Measurements from ENCODE around the gene ZNF385C.

Gene ZNF385C

DNA sequence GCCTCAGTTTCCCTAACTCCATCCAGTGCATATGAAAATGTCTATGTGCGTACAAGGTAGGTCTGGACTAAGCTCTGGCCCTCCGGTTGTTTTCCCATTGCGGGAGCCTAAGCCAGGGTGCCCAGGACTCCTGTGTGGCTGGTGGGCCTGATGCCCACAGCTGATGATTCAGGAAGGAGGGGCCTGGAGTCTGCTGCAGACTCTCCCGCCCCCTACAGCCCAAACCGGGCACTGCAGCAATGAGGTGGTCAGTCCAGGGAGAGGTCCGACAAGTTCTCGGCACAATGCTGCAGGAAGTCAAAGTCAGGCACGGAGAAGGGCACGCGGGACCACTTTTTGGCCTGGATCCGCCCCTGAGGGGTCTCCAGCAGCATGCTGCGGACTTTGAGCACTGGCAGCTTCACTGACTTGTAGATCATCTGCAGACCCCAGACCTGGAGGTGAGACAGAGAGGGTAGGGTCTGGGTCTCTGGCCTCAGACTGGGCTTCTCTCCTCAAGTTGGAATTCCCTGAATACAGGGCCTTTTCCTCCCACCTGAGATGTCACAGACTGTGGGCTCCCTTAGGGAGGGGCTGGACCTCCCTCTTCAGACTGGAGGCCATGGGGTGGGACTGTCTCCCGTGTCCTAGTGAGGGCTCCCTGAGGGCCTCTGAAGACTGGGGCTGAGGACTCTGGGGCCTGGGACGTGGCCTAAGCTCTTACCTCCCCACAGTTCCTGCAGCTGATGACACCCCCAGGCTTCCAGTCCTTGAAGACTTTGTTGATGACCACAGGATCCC is 3.4 kb upstream of the ZNF385C start:
- CTCF ChIA-PET: interaction anchor here (0.6 to 21.8 kb wide), 16 partner anchors 10 to 136 kb away, joined by 3 to 381 read pairs (median 4); partner anchors contain the start of genes DHX58, DNAJC7 and NKIRAS2
- Histone ChIP-seq H3K36me3 (ENCODE audit: control insufficient read depth in 4 of 4, insufficient read depth in 4 of 4, low read length in 3 of 4) (peaks cover 0 to 19% (median under 1%) of the 10 kb centered on the region in 4 experiments), H3K4me3 (ENCODE audit: control insufficient read depth in 1 of 7, extremely low read depth in 1 of 7, insufficient read depth in 4 of 7, low read depth in 2 of 7, low read length in 6 of 7) (no peak overlapping the region), H3K4me1 (ENCODE audit: control extremely low read depth in 1 of 4, control insufficient read depth in 4 of 4, insufficient read depth in 4 of 4, low read length in 3 of 4) (peaks cover 0 to 18% (median 10%) of the 10 kb centered on the region in 4 experiments), H3K27ac (ENCODE audit: insufficient read depth in 1 of 2, low read depth in 1 of 2, low read length in 2 of 2, poor library complexity in 1 of 2, severe bottlenecking in 2 of 2) (no peak overlapping the region), H3K9me3 (ENCODE audit: control extremely low read depth in 1 of 5, control insufficient read depth in 4 of 5, insufficient read depth in 2 of 5, low read depth in 1 of 5, low read length in 4 of 5) (no peaks in the 10 kb centered on the region), H3K27me3 (replicated peaks in 2 of 5; ENCODE audit: control insufficient read depth in 4 of 5, insufficient read depth in 5 of 5, low read length in 4 of 5) (peaks cover 0 to 14% (median 9%) of the 10 kb centered on the region in 5 experiments)
- peak; percentile 58 to 66 (median 58) for DNase-seq
- WGBS (ENCODE audit: insufficient coverage): 55% methylated on average over 14 of the region's 14 CpGs
- POLR2A ChIA-PET: interaction anchor here (0.5 kb wide), 1 partner anchor 144 kb away, joined by 3 read pairs; no protein-coding TSS in a partner anchor

DNA sequence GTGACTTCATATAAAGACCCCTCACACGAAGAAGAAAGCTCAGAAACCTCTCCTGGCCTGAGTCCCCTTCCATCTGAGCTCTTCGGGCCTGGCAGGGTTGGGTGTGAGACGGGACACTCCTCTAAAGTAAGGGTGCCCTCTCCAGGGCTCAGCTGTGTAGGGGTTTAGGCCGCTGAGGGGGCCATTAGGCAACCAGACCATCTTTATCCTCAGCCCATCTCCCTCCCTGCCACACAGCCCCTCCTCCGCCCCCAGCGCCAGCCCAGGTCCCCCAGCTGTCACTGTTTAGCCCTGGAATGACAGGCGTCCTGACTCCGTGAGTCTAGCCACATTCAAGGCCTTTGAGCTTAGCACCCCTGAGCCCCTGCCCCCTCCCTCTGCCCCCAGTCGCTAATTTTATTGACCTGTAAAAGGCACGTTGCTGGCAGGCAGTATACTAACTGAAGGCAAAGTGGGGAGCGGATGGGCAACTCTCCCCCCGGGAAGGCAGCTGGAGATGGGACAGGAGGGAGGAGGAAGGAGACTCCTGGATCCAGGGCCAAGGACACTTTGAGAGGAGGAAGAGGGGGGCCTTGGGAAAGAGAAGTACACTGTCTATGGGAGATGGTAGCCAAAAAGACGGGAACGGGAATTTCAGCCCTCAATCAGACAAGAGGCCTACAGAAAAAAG is 592 bp upstream of the ZNF385C start:
- Histone ChIP-seq H3K27ac (ENCODE audit: insufficient read depth in 1 of 2, low read depth in 1 of 2, low read length in 2 of 2, poor library complexity in 1 of 2, severe bottlenecking in 2 of 2) (no peak overlapping the region), H3K9me3 (ENCODE audit: control extremely low read depth in 1 of 5, control insufficient read depth in 4 of 5, insufficient read depth in 2 of 5, low read depth in 1 of 5, low read length in 4 of 5) (no peaks in the 10 kb centered on the region), H3K4me3 (ENCODE audit: control insufficient read depth in 1 of 7, extremely low read depth in 1 of 7, insufficient read depth in 4 of 7, low read depth in 2 of 7, low read length in 6 of 7) (no peak overlapping the region), H3K36me3 (ENCODE audit: control insufficient read depth in 4 of 4, insufficient read depth in 4 of 4, low read length in 3 of 4) (peaks cover 0 to 7% (median 0%) of the 10 kb centered on the region in 4 experiments), H3K27me3 (replicated peaks in 2 of 5; ENCODE audit: control insufficient read depth in 4 of 5, insufficient read depth in 5 of 5, low read length in 4 of 5) (peaks cover 0 to 16% (median 9%) of the 10 kb centered on the region in 5 experiments), H3K4me1 (ENCODE audit: control extremely low read depth in 1 of 4, control insufficient read depth in 4 of 4, insufficient read depth in 4 of 4, low read length in 3 of 4) (peaks cover 0 to 18% (median 10%) of the 10 kb centered on the region in 4 experiments)
- CTCF ChIA-PET: interaction anchor here (0.9 to 5.8 kb wide), 9 partner anchors 9 to 80 kb away, joined by 3 to 41 read pairs (median 4); partner anchors contain the start of genes DHX58, DNAJC7 and NKIRAS2
- WGBS (ENCODE audit: insufficient coverage): 91% methylated on average over 9 of the region's 14 CpGs
- POLR2A ChIA-PET: interaction anchor here (0.8 to 0.9 kb wide), 2 partner anchors 10 to 13 kb away, joined by 3 read pairs; partner anchors contain the start of gene DHX58
- no peak for DNase-seq

DNA sequence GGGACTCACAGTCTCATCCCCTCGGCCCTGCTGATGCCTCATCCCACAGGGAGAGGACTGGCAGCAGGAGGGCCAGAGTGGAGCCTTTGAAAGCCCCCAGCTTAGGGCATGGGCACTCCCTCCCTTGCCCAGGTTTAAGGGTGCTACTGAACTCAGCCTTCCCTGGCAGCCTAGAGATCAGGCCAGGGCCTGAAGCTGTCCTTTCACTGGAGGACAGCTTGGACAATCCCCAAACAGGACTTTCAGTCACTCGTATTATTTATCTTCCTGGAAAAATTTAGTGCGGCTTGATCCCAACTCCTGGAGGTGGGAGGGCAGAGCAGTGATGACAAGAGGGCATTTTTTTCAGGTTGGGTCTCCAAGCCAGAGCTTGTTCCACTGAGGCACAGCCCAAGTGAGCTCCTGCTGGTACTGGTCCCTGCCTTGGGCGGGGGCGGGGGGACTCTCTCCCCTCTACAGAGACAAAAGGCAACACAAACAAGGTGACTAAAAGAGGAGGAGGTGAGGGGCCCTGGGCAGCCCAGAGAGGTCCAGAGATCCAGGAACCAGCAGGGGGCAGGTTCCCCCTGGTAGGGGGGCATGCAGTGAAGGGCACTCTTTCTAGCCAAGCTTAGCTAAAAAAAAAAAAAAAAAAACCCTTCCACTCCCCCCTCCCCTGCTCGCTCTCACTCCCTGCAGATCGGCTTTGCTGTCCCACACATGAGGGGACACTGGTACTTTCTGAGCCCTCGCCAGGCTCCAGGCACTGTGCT is 1.7 kb downstream of the ZNF385C start:
- ChIA-PET POLR2A (no interaction called here), CTCF (interaction anchor here (0.6 to 5.8 kb wide), 7 partner anchors 17 to 76 kb away, joined by 3 to 41 read pairs (median 4); no protein-coding TSS in a partner anchor)
- Histone ChIP-seq H3K9me3 (ENCODE audit: control extremely low read depth in 1 of 5, control insufficient read depth in 4 of 5, insufficient read depth in 2 of 5, low read depth in 1 of 5, low read length in 4 of 5) (no peaks in the 10 kb centered on the region), H3K36me3 (ENCODE audit: control insufficient read depth in 4 of 4, insufficient read depth in 4 of 4, low read length in 3 of 4) (no peaks in the 10 kb centered on the region), H3K4me1 (ENCODE audit: control extremely low read depth in 1 of 4, control insufficient read depth in 4 of 4, insufficient read depth in 4 of 4, low read length in 3 of 4) (peaks cover 0 to 24% (median 13%) of the 10 kb centered on the region in 4 experiments), H3K4me3 (ENCODE audit: control insufficient read depth in 1 of 7, extremely low read depth in 1 of 7, insufficient read depth in 4 of 7, low read depth in 2 of 7, low read length in 6 of 7) (no peak overlapping the region), H3K27ac (ENCODE audit: insufficient read depth in 1 of 2, low read depth in 1 of 2, low read length in 2 of 2, poor library complexity in 1 of 2, severe bottlenecking in 2 of 2) (no peak overlapping the region), H3K27me3 (replicated peaks in 2 of 5; ENCODE audit: control insufficient read depth in 4 of 5, insufficient read depth in 5 of 5, low read length in 4 of 5) (peaks cover 0 to 16% (median 9%) of the 10 kb centered on the region in 5 experiments)
- peak in 1 of 3 donors; percentile 14 for DNase-seq
- WGBS (ENCODE audit: insufficient coverage): 85% methylated on average over 4 of the region's 8 CpGs

DNA sequence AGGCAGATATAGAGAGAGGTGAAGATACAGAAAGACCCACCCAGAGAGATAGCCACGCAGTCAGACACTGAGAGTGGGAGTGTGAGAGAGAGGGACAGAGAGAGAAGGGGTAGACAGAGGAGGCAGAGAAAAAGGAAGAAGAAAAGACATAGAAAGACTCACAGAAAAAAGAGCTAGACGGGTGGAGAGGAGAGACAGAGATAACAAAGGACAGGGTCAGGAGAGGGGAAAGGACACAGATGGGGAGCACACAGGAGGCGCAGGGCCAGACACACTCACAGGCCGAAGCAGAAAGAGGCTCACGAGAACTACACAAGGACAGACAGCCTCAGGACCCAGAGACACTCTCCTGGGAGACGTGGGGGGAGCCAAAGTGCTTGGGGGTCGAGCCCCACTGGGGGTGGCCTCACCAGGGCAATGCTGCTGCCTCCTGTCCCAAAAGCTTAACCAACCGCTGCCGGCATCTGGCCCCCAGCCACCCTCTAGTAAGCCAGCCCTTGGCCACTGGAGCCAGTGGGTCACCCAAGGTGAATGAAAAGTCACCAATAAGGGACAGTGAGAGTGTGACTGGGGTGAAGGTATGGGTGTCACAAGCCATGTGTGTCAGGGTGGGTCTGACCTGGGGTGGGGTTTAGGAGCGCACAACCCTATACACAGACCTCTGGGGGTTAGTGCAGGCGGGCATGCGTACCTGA is 3.8 kb downstream of the ZNF385C start:
- WGBS (ENCODE audit: insufficient coverage): 97% methylated on average over 12 of the region's 12 CpGs
- ChIA-PET CTCF (interaction anchor here (0.6 to 0.8 kb wide), 3 partner anchors 10 to 28 kb away, joined by 3 read pairs; no protein-coding TSS in a partner anchor), POLR2A (no interaction called here)
- no peaks in the 10 kb centered on the region for H3K36me3 ChIP-seq (ENCODE audit: control insufficient read depth in 4 of 4, insufficient read depth in 4 of 4, low read length in 3 of 4)
- peaks cover 0 to 16% (median 9%) of the 10 kb centered on the region in 5 experiments for H3K27me3 ChIP-seq (replicated peaks in 2 of 5; ENCODE audit: control insufficient read depth in 4 of 5, insufficient read depth in 5 of 5, low read length in 4 of 5)
- no peaks in the 10 kb centered on the region for H3K9me3 ChIP-seq (ENCODE audit: control extremely low read depth in 1 of 5, control insufficient read depth in 4 of 5, insufficient read depth in 2 of 5, low read depth in 1 of 5, low read length in 4 of 5)
- H3K27ac ChIP-seq (ENCODE audit: insufficient read depth in 1 of 2, low read depth in 1 of 2, low read length in 2 of 2, poor library complexity in 1 of 2, severe bottlenecking in 2 of 2): no peak overlapping the region
- peaks cover 0 to 23% (median 15%) of the 10 kb centered on the region in 4 experiments for H3K4me1 ChIP-seq (ENCODE audit: control extremely low read depth in 1 of 4, control insufficient read depth in 4 of 4, insufficient read depth in 4 of 4, low read length in 3 of 4)
- H3K4me3 ChIP-seq (ENCODE audit: control insufficient read depth in 1 of 7, extremely low read depth in 1 of 7, insufficient read depth in 4 of 7, low read depth in 2 of 7, low read length in 6 of 7): no peak overlapping the region
- DNase-seq: no peak

DNA sequence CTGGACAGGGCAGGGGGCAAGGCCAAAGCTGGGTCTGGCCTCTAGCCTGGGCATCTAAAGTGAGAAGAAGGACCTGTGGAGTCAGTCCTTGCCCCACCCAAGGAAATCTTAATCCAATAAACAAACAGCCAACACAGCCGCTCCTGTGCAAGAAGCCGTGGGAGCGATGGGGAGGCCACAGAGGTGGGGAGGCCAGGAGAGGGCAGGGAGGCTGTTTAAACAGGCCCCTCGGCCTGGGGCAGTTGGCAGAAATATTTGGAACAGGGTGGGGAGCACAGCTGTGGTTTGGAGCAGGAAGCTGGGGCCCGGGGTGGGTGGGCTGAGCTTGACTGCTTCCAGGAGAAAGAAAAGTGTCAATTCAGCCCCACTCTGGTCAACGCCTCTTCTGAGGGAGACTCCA is 5.3 kb downstream of the ZNF385C start:
- no peak for DNase-seq

More for the DNA sequence above, 5.3 kb downstream of the ZNF385C start:
- CTCF ChIA-PET: interaction anchor here (0.9 to 2.0 kb wide), 6 partner anchors 13 to 75 kb away, joined by 3 to 7 read pairs (median 3); partner anchors contain the start of gene DNAJC7
- Histone ChIP-seq H3K27ac (ENCODE audit: insufficient read depth in 1 of 2, low read depth in 1 of 2, low read length in 2 of 2, poor library complexity in 1 of 2, severe bottlenecking in 2 of 2) (no peak overlapping the region), H3K4me3 (ENCODE audit: control insufficient read depth in 1 of 7, extremely low read depth in 1 of 7, insufficient read depth in 4 of 7, low read depth in 2 of 7, low read length in 6 of 7) (no peak overlapping the region), H3K36me3 (ENCODE audit: control insufficient read depth in 4 of 4, insufficient read depth in 4 of 4, low read length in 3 of 4) (no peaks in the 10 kb centered on the region), H3K27me3 (replicated peaks in 2 of 5; ENCODE audit: control insufficient read depth in 4 of 5, insufficient read depth in 5 of 5, low read length in 4 of 5) (peaks cover 0 to 14% (median 8%) of the 10 kb centered on the region in 5 experiments), H3K9me3 (ENCODE audit: control extremely low read depth in 1 of 5, control insufficient read depth in 4 of 5, insufficient read depth in 2 of 5, low read depth in 1 of 5, low read length in 4 of 5) (no peaks in the 10 kb centered on the region), H3K4me1 (ENCODE audit: control extremely low read depth in 1 of 4, control insufficient read depth in 4 of 4, insufficient read depth in 4 of 4, low read length in 3 of 4) (peaks cover 0 to 18% (median 12%) of the 10 kb centered on the region in 4 experiments)
- POLR2A ChIA-PET: no interaction called here
- 0% methylated on average over 3 of the region's 6 CpGs for WGBS (ENCODE audit: insufficient coverage)

Data from common myeloid progenitor, CD34-positive (primary cell).